HepG2 (cell line): ENCODE measurements around the gene PCSK5.
"Not testable (repeated sequence)": the region's sequence is repeated elsewhere in the genome, so short reads cannot be mapped to it uniquely, and the experiment has no call there.

Experiments used
- HOXA7 ChIP-seq: sonication (generic); formaldehyde crosslinking; IDR thresholded peaks from 2 replicates; pipeline ENCODE4 v1.8.1; 2022; ENCODE audit warnings: mild to moderate bottlenecking, missing genetic modification reagents, moderate library complexity
- POLR2A ChIP-seq, 2 experiments: IDR thresholded peaks; 2 replicates each; pipeline ENCODE4 v1.6.1; 2011; ENCODE audit warnings: low read depth in 2 of 2, low read length in 2 of 2, mild to moderate bottlenecking in 1 of 2, moderate library complexity in 1 of 2; ENCODE audit not compliant: insufficient read depth in 1 of 2
- ZNF569 ChIP-seq: sonication (generic); formaldehyde crosslinking; IDR thresholded peaks from 2 replicates; pipeline ENCODE4 v1.5.0; 2020; ENCODE audit warnings: mild to moderate bottlenecking, missing genetic modification reagents, moderate library complexity, borderline replicate concordance

DNA sequence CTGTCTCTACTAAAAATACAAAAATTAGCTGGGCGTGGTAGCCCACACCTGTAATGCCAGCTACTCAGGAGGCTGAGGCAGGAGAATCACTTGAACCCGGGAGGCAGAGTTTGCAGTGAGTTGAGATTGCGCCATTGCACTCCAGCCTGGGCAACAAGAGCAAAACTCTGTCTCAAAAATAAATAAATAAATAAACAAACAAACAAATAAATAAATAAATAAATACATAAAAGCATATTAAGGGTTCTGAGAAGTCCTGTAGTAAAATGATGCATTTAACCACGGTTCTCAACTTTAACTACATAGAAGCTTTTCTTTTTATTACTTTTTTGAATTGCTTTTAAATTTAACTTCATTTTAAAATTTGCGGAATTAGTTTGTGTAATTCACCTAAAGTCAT, 190.8 kb downstream of the PCSK5 start:
- not testable (repeated sequence) for TF ChIP-seq POLR2A (IDR thresholded peaks at IDR 0.05; ENCODE audit: insufficient read depth in 1 of 2, low read depth in 2 of 2, low read length in 2 of 2); ZNF569 (CRISPR knock-in tag); HOXA7 (CRISPR knock-in tag)
